Stimulated activated CD8-positive, alpha-beta memory T cell treated with anti-CD3 and anti-CD28 coated beads, Interleukin-4, amount 100 ng/mL, for 1 hour (primary cell): ENCODE data around the gene ZBTB7A.
A peak's percentile ranks its signal among the peaks of the same experiment; 100 is the strongest.

ENCODE experiments used
- DNase-seq, 2 donors: peaks; one replicate each; pipeline ENCODE4 v3.0.0-alpha.2; 2020; ENCODE audit warnings: low read depth in 2 of 2, low spot score in 1 of 2

The ZBTB7A gene

GRCh38 chr19:4066682-4067395 is at the start of gene ZBTB7A:
ZBTB7A (minus strand) TSS chr19:4066899; CDS start chr19:4055232, 11,667 bp downstream.
- peak in 1 of 2 donors; percentile 64 for DNase-seq

- DNase-seq, result no peak
These were observed 49.2 kb upstream of the ZBTB7A start for GRCh38 chr19:4115818-4116385.

GRCh38 chr19:4115050-4115817 is 48.5 kb upstream of the ZBTB7A start:
- peak; percentile 28 to 45 for DNase-seq

- DNase-seq, result no peak
These were observed 47.5 kb upstream of the ZBTB7A start for GRCh38 chr19:4114181-4114580.

- no peak for DNase-seq
These were observed 46.8 kb upstream of the ZBTB7A start for GRCh38 chr19:4113398-4114088.

- no peak for DNase-seq
These were observed 45.7 kb upstream of the ZBTB7A start for GRCh38 chr19:4112367-4112766.

GRCh38 chr19:4109626-4109945 is 42.9 kb upstream of the ZBTB7A start:
- DNase-seq, result no peak

GRCh38 chr19:4108767-4109625 is 42.3 kb upstream of the ZBTB7A start:
- DNase-seq, result peak; percentile 47 to 60

GRCh38 chr19:4103080-4103433 is 36.4 kb upstream of the ZBTB7A start:
- no peak for DNase-seq

GRCh38 chr19:4102339-4103079 is 35.8 kb upstream of the ZBTB7A start:
- no peak for DNase-seq

- DNase-seq, result no peak
These were observed 34.7 kb upstream of the ZBTB7A start for GRCh38 chr19:4101496-4101770.

GRCh38 chr19:4100647-4101495 is 34.2 kb upstream of the ZBTB7A start:
- no peak for DNase-seq

- no peak for DNase-seq
These were observed 32.5 kb upstream of the ZBTB7A start for GRCh38 chr19:4099041-4099764.

GRCh38 chr19:4098493-4098892 is 31.8 kb upstream of the ZBTB7A start:
- no peak for DNase-seq

- no peak for DNase-seq
These were observed 30.8 kb upstream of the ZBTB7A start for GRCh38 chr19:4097501-4097900.

GRCh38 chr19:4096049-4096892 is 29.6 kb upstream of the ZBTB7A start:
- no peak for DNase-seq

- DNase-seq, result no peak
These were observed 28.8 kb upstream of the ZBTB7A start for GRCh38 chr19:4095488-4095844.
